NCI-H1105 (cell line): ENCODE data around the gene GEMIN5.
"Not testable (repeated sequence)": the region's sequence is repeated elsewhere in the genome, so short reads cannot be mapped to it uniquely, and the experiment has no call there.

ENCODE experiments used
- DNase-seq: peaks from one replicate; lab custom pipeline; 2025; lab: John Stamatoyannopoulos, UW

The GEMIN5 gene

GRCh38 chr5:154940772-154941620 is 3.0 kb upstream of the GEMIN5 start, which contains the start of gene MRPL22:
Gene MRPL22 (plus strand): TSS chr5:154941073. CDS start chr5:154941111, 38 bp downstream.
- DNase-seq = peak; percentile 52

GRCh38 chr5:154940375-154940771 is 2.4 kb upstream of the GEMIN5 start:
- no peak for DNase-seq

- not testable (repeated sequence) for DNase-seq
These were observed 1.4 kb upstream of the GEMIN5 start for GRCh38 chr5:154939387-154939786.

- no peak for DNase-seq
These were observed 759 bp downstream of the GEMIN5 start for GRCh38 chr5:154937186-154937717.

GRCh38 chr5:154934881-154935280 is 3.1 kb downstream of the GEMIN5 start:
- DNase-seq = no peak

GRCh38 chr5:154933537-154933936 is 4.5 kb downstream of the GEMIN5 start:
- DNase-seq = no peak

GRCh38 chr5:154923441-154924430 is 14.3 kb downstream of the GEMIN5 start:
- DNase-seq = no peak

GRCh38 chr5:154917757-154918156 is 20.3 kb downstream of the GEMIN5 start:
- DNase-seq = no peak

- no peak for DNase-seq
These were observed 21.1 kb downstream of the GEMIN5 start for GRCh38 chr5:154916874-154917273.

GRCh38 chr5:154905601-154906000 is 32.4 kb downstream of the GEMIN5 start:
- not testable (repeated sequence) for DNase-seq

- no peak for DNase-seq
These were observed 36.1 kb downstream of the GEMIN5 start for GRCh38 chr5:154901913-154902312.

GRCh38 chr5:154901276-154901675 is 36.7 kb downstream of the GEMIN5 start:
- no peak for DNase-seq

GRCh38 chr5:154900066-154900465 is 37.9 kb downstream of the GEMIN5 start:
- no peak for DNase-seq

- no peak for DNase-seq
These were observed 38.7 kb downstream of the GEMIN5 start for GRCh38 chr5:154899151-154899816.

- DNase-seq = no peak
These were observed 39.8 kb downstream of the GEMIN5 start for GRCh38 chr5:154898210-154898609.

GRCh38 chr5:154896562-154897165 is 41.3 kb downstream of the GEMIN5 start:
- no peak for DNase-seq

- no peak for DNase-seq
These were observed 42.1 kb downstream of the GEMIN5 start for GRCh38 chr5:154895606-154896561.

GRCh38 chr5:154893381-154893780 is 44.6 kb downstream of the GEMIN5 start:
- no peak for DNase-seq

GRCh38 chr5:154892369-154892771 is 45.6 kb downstream of the GEMIN5 start:
- no peak for DNase-seq

GRCh38 chr5:154885439-154885838 is 52.6 kb downstream of the GEMIN5 start:
- DNase-seq = no peak
